Metanephros (tissue), 1 donor: ENCODE data around the gene TTC24. TPM values are rescaled to one million over a fixed set of nuclear protein-coding genes. Genes with fewer than 3 reads are reported as not detected.

ENCODE experiments used
- total RNA-seq: library from RNA; depleted of rRNA; stranded (reverse); fragments of >200 nt; gene quantifications from one replicate; pipeline ENCODE4 v1.2.3, GENCODE V29; 2014

TTC24 gene
- 0.58 TPM for total RNA-seq

DNA sequence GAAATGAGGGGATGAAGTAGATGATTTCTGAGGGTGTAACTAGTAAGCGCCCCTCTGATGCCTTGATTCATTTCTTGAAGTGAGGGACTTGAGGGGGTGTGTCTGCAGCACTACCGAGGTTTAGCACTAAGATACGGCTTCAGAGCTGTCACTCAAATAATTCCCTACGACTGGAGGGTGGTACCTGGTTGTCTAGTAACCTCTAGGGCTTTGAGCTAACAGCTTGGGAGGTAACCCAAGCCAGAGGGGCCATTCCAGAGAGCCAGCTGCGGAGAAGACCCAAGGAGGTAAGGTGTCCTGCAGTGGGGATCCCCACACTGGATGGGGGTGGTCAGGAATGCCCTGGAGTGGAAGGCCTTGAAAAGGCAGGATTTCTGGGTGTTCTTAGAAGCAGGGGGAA is at the start of gene TTC24:
Gene TTC24 (plus strand): TSS at position 252 of the 400 bp plus-strand sequence. CDS start 1,642 bp downstream, outside the sequence.

DNA sequence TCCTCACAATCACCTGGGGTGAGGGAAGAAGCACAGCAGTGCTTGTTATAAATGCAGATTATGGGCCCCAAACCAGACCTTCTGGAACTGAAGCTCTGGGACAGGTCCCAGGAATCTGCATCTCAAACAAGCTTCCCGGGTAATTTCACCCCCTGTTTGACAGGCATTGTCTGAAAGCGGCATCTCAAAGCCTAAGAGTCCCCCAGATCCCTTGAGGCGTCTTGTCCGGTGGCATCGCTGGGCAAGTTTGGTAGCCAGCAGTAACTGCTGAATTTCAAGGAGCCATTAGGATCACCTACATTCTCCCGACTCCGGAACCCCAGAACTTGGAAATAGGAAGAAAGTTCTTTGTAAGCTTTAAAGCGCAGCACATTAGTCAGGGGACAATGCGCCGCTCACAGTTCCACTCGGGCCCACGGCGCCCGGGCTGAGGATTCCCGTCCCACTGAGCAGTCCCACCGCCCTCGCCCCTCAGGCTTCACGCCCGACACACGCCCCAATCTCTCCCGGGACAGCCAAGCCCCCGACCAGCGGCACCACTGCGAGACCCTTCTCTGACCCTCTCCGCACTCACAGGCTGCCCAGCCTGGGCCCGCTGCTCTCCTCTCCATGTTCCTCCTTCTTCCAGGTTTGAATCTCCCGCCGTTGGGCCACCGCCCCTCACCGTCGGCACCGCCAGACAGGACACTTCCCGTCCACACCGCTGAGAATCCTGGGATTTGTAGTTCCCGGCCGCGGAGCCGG is 7.4 kb upstream of the TTC24 start, which contains the start of gene IQGAP3:
Gene IQGAP3 (minus strand): TSS at position 647 of the 744 bp plus-strand sequence. CDS start 36 bp downstream, at position 611.

DNA sequence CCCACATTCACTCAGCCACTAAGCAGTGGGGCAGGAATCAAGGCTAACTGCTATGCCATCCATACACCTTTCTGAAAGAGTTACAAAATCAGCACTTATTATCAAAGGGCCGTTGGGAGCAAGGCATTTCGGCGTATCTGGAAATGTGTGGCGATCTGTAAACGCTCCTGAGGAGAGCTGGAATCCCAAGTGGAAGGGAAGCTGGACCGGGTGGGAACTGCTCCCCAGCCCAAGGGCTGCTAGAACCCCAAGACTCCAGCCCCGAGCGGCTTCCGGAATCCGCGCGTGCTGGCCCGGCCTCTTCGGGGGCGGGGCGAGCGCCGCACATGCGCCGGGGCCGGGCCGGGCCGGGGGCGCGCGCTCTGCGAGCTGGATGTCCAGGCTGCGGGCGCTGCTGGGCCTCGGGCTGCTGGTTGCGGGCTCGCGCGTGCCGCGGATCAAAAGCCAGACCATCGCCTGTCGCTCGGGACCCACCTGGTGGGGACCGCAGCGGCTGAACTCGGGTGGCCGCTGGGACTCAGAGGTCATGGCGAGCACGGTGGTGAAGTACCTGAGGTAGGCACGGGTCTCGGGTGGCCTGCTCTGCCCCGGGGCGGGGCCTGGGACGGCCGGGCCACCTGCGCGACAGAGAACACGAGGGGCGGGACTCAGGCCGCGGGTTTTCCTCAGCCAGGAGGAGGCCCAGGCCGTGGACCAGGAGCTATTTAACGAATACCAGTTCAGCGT is 12.1 kb downstream of the TTC24 start, which contains the start of gene NAXE:
Gene NAXE (plus strand): TSS at position 345 of the 726 bp plus-strand sequence. CDS start 29 bp downstream, at position 374.

DNA sequence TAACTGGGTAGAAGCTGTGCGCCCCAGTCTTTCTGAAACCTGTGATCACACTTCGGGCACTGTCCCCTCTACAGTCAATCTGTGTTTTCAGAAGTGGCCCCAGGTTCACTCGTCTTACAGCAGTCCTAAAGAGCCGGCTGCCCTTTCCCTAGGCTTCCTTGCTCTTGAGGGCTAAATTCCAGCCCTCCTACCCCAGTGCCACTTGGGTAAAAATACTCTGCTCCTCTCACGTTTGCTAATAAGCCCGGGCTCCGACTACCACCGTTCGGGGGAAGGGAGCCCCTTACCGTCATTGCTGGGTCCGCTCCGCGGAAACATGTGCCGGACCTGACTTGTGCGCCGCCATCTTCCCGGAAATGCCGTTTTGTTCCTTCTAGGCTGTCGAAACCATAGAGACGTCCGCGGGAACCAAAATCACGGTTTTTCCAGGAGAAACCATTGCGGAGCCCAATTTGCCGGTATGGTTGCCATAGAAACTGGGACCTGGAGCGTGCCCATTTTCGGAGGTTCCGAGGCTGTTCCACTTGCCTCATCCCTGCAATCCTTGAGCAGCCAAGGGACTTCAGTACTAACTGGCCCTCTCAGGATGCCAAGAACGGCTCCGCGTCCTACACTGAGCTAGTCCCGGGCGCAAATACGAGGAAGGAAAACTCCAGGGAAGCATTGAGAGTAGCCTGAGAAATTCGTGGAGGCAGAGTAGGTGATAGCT is 21.8 kb downstream of the TTC24 start, which contains the start of gene GPATCH4:
Gene GPATCH4 (minus strand): TSS at position 358 of the 709 bp plus-strand sequence.

DNA sequence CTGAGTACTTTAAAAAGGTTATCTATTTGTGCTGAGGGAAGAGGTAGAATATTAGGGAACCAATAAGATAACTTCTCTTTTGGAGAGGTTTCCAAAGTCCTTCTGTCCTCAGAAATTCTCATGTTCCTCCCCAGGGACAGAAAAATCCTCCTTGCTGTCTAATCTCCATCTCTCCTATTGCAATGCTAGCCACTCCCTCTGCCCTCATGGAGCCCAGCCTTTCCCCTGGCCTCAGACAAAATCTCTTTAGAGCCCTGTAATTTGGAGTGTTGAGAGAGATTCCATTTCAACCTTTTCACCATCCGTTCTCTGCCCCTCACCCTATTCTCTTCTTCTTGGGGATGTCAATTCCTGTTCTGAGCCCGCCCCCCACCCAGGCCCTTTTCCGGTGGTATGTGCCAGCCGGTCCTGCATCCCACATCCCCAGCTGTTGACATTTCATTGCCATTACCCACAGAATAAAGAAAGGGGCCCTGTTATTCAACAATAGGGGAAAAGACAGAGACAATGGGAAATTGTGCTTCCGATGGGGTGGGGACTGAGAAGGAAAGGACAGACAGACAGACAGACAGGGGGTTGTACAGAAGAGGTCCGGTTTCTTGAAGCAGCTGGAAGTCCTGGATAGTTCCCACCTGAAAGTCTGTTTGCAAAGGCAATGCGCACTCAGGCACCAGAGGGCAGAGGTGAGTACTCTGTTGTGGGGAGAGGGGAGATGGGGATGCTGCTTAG is 39.5 kb downstream of the TTC24 start, which contains the start of gene HAPLN2:
Gene HAPLN2 (plus strand): TSS at position 563 of the 729 bp plus-strand sequence. CDS start 4,076 bp downstream, outside the sequence.

Other genes with a start within 250 kb of the TTC24 start
- gene CCT3, start 241.4 kb upstream of the TTC24 start, total RNA-seq, result 204 TPM
- gene TSACC, start 241.2 kb upstream of the TTC24 start, total RNA-seq, result not detected
- gene RHBG, start 210.5 kb upstream of the TTC24 start, total RNA-seq, result 7.6 TPM
- gene MEF2D, start 78.9 kb upstream of the TTC24 start, total RNA-seq, result 31.0 TPM
- gene IQGAP3, start 7.2 kb upstream of the TTC24 start, total RNA-seq, result 11.3 TPM
- gene NAXE, start 12.1 kb downstream of the TTC24 start, total RNA-seq, result 53.7 TPM
- gene GPATCH4, start 21.8 kb downstream of the TTC24 start, total RNA-seq, result 9.6 TPM
- 0.29 TPM for gene HAPLN2, start 39.7 kb downstream of the TTC24 start, total RNA-seq
- gene BCAN, start 62.4 kb downstream of the TTC24 start, total RNA-seq, result 0.18 TPM
- 62.2 TPM for gene NES, start 97.7 kb downstream of the TTC24 start, total RNA-seq
- gene CRABP2, start 125.9 kb downstream of the TTC24 start, total RNA-seq, result 17.1 TPM
- gene METTL25B, start 148.7 kb downstream of the TTC24 start, total RNA-seq, result 22.9 TPM
- 13.3 TPM for gene ISG20L2, start 149.0 kb downstream of the TTC24 start, total RNA-seq
- 40.3 TPM for gene MRPL24, start 161.4 kb downstream of the TTC24 start, total RNA-seq
- gene HDGF, start 172.0 kb downstream of the TTC24 start, total RNA-seq, result 107 TPM
- gene PRCC, start 187.8 kb downstream of the TTC24 start, total RNA-seq, result 33.2 TPM
- 0.64 TPM for gene SH2D2A, start 237.1 kb downstream of the TTC24 start, total RNA-seq